Activated naive CD4-positive, alpha-beta T cell treated with anti-CD3 and anti-CD28 coated beads, Interleukin-2, amount 10 ng/mL, durations not matched to agents 7 days and 5 days (primary cell): ENCODE measurements around the gene TMEM242.

Experiments used
- CTCF ChIA-PET: fragments of 350-600 bp; sonication (Branson Sonifier 250); formaldehyde crosslinking; loops from one replicate; lab custom pipeline; 2021; ENCODE audit warnings: antibody characterized with exemption; lab: Charles Lee
- DNase-seq: peaks from one replicate; pipeline ENCODE4 v3.0.0-alpha.2; 2020
- H3K27ac Mint-ChIP-seq: one replicate; pipeline ENCODE4 v1.8.0; 2021; ENCODE audit warnings: mild to moderate bottlenecking, moderate library complexity, mixed read lengths
- H3K27me3 Mint-ChIP-seq: one replicate; pipeline ENCODE4 v1.8.0; 2021; ENCODE audit warnings: mild to moderate bottlenecking, mixed read lengths
- H3K36me3 Mint-ChIP-seq: one replicate; pipeline ENCODE4 v1.8.0; 2021; ENCODE audit warnings: mixed read lengths
- H3K4me1 Mint-ChIP-seq: one replicate; pipeline ENCODE4 v1.8.0; 2021; ENCODE audit warnings: mixed read lengths
- H3K4me3 Mint-ChIP-seq: one replicate; pipeline ENCODE4 v1.8.0; 2021; ENCODE audit warnings: mild to moderate bottlenecking, moderate library complexity, mixed read lengths
- H3K9me3 Mint-ChIP-seq: one replicate; pipeline ENCODE4 v1.8.0; 2021; ENCODE audit warnings: mixed read lengths

TMEM242 gene

DNA sequence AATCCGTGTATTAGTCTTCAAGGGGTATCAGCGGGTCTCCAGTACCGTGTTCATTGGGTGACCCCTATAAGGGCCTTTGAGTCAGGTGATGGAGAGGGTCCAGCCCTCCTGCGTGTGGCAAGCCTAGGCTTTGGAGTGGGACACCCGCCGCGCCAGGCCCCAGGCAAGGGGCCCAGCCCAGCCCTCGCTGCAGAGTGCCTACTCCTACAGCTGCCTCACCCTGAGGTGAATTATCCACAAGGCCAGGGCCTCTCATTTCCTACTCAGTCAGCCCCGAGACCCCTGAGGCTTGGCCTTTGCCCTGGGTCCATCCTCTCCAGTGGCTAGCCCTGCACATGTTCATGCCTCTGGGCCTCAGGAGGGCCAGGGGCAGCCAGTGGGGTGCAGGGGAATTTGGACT is 45.1 kb downstream of the TMEM242 start:
- CTCF ChIA-PET = no interaction called here
- no peaks in the 10 kb centered on the region for H3K36me3 Mint-ChIP-seq
- DNase-seq = no peak
- H3K9me3 Mint-ChIP-seq = no peaks in the 10 kb centered on the region
- H3K27ac Mint-ChIP-seq = no peak overlapping the region
- no peak overlapping the region for H3K4me3 Mint-ChIP-seq
- peaks cover 26% of the 10 kb centered on the region for H3K27me3 Mint-ChIP-seq
- peaks cover 12% of the 10 kb centered on the region for H3K4me1 Mint-ChIP-seq

- Mint-ChIP-seq H3K27me3 (peaks cover 38% of the 10 kb centered on the region), H3K4me1 (peaks cover 14% of the 10 kb centered on the region), H3K4me3 (no peak overlapping the region), H3K36me3 (no peaks in the 10 kb centered on the region), H3K9me3 (no peaks in the 10 kb centered on the region), H3K27ac (no peak overlapping the region)
- no peak for DNase-seq
- CTCF ChIA-PET = no interaction called here
These were observed 46.6 kb downstream of the TMEM242 start for GRCh38 chr6:157276731-157277130.

- Mint-ChIP-seq H3K9me3 (no peaks in the 10 kb centered on the region), H3K4me3 (no peak overlapping the region), H3K36me3 (no peaks in the 10 kb centered on the region), H3K4me1 (peaks cover 14% of the 10 kb centered on the region), H3K27me3 (peaks cover 44% of the 10 kb centered on the region), H3K27ac (no peak overlapping the region)
- DNase-seq = no peak
- CTCF ChIA-PET = interaction anchor here (2.4 kb wide), 1 partner anchor 50 kb away, joined by 7 read pairs; no protein-coding TSS in a partner anchor
These were observed 47.2 kb downstream of the TMEM242 start for GRCh38 chr6:157276134-157276532.

DNA sequence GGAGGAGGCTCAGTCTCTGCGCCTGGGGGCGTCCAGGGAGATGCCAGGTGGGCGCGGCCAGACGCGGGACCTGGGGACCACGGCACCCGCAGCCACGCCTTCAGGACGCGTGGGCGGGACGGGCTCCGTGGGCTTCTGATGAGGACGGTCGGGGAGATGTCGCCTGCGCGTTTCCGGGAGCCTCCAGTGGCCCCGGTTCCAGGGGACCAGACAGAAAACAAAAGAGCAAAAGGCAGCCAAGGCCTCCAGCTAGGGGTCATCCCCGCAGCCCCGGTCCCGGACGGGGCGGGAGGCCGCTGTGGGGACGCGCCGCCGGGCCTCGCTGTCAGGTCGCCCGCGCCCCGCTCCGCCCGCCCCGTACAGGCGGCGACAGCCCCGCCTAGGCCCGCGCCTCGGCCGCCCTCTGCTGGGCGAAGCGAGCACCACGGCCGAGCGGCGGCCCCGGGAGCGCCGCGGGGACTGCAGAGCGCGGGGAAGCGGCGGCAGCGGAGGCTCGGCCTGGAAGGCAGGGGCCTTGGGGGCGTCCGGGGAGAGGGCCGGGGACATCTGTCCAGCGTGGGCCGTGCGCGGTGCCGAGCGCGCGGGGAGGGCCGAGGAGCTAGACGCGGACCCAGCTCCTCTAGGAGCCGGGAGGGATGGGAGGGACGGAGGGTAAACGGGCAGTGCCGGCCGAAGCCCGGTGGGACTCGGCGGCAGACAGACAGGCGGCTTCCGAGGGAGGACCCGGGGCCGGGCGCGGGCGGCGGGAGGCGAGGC is 48.7 kb downstream of the TMEM242 start:
- CTCF ChIA-PET = interaction anchor here (0.6 to 2.8 kb wide), 11 partner anchors 12 to 238 kb away, joined by 3 to 15 read pairs (median 4); no protein-coding TSS in a partner anchor
- Mint-ChIP-seq H3K27ac (peak overlapping the region; percentile 91), H3K4me3 (peak overlapping the region; percentile 85), H3K9me3 (peaks cover 9% of the 10 kb centered on the region), H3K27me3 (peaks cover 47% of the 10 kb centered on the region), H3K36me3 (peaks cover 4% of the 10 kb centered on the region), H3K4me1 (peaks cover 14% of the 10 kb centered on the region)
- DNase-seq = peak; percentile 90

DNA sequence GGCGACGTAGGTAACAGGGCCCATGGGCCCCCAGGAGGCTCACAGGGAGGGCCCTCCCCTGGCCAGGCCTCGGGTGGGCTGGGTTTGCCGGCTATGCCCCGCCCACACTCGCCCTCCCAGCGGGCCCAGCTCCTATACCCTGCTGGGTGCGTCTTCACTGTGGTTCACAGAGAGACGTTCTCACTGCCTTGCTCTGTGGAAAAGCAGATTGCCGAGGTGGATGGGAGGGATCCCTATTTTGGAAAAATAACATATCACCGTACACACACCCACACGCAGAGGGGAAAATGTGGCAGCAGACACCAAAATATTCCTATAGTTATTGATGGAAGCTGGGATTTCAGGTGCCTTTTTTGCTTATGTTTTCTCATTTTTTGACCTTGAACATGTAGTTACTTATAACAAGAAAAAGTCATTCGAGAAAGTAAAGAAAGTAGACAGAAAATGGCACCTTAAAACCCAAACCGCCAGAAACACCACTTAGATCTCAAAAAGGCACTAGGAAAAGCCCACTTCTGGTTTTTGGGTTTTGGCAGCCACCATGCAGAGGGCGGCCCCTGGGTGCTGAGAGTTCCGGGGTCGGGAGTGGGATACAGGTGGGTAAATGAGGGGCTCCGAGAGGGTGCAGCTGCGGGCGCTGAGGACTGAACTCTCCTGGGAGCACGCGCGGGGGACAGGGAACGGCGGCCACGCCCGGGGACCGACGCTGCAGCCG is 49.4 kb downstream of the TMEM242 start:
- H3K4me3 Mint-ChIP-seq = peak overlapping the region; percentile 85
- peak overlapping the region; percentile 91 for H3K27ac Mint-ChIP-seq
- CTCF ChIA-PET = interaction anchor here (1.2 to 2.8 kb wide), 6 partner anchors 12 to 237 kb away, joined by 3 to 15 read pairs (median 4); no protein-coding TSS in a partner anchor
- peaks cover 14% of the 10 kb centered on the region for H3K4me1 Mint-ChIP-seq
- peaks cover 4% of the 10 kb centered on the region for H3K36me3 Mint-ChIP-seq
- peaks cover 9% of the 10 kb centered on the region for H3K9me3 Mint-ChIP-seq
- peak; percentile 74 for DNase-seq
- H3K27me3 Mint-ChIP-seq = peaks cover 41% of the 10 kb centered on the region

DNA sequence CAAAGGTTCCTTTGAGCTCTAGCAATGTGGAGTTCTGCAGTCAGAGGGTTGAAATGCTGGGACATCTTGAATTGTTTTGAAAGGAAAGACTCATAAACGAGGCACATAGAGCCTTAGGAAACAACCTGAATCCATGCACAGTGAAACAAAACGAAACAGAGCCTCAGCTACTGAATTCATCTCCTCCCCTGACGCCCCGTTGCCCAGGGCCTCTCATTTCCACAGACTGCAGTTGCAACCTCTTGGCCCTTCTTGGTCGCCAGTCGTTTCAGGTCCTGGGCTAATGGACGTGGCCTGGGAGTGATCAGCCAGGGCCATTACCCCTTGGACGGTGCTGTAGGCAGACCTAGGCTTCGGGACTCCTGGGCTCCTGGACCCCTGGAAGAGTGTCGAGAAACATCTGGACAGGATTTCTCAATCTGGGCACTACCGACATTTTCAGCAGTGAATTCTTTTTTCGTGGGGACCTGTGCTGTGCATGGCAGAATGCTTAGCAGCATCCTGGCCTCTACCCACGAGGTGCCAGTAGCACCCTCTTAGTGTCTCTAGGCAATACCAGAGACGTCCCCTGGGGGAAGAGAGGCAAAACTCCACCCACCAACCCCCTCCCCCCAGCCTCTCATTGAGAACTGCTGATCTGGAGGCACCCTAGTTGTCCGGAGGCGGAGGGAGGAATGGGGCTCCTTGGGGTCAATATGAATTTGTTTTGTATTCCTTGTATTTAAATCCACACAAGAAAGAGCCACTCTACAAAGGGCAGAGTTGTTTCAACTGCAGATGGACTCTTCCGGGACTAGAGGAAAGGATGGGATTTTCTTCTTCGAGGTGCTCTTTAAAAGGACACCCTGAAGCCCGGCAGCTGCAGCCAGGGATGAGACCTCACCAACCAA is 50.2 kb downstream of the TMEM242 start:
- H3K36me3 Mint-ChIP-seq = peaks cover 4% of the 10 kb centered on the region
- peaks cover 33% of the 10 kb centered on the region for H3K27me3 Mint-ChIP-seq
- H3K4me3 Mint-ChIP-seq = peak overlapping the region; percentile 85
- H3K9me3 Mint-ChIP-seq = peaks cover 9% of the 10 kb centered on the region
- peak overlapping the region; percentile 67 for H3K27ac Mint-ChIP-seq
- H3K4me1 Mint-ChIP-seq = peaks cover 14% of the 10 kb centered on the region
- CTCF ChIA-PET = interaction anchor here (0.7 to 2.8 kb wide), 3 partner anchors 19 to 1452 kb away, joined by 3 to 15 read pairs (median 3); no protein-coding TSS in a partner anchor
- DNase-seq = peak; percentile 51

- CTCF ChIA-PET = interaction anchor here (0.7 to 1.1 kb wide), 2 partner anchors 18 to 1453 kb away, joined by 3 read pairs; no protein-coding TSS in a partner anchor
- DNase-seq = no peak
- H3K4me3 Mint-ChIP-seq = no peak overlapping the region
- peaks cover 9% of the 10 kb centered on the region for H3K9me3 Mint-ChIP-seq
- H3K27me3 Mint-ChIP-seq = peaks cover 31% of the 10 kb centered on the region
- H3K4me1 Mint-ChIP-seq = peaks cover 14% of the 10 kb centered on the region
- peaks cover 4% of the 10 kb centered on the region for H3K36me3 Mint-ChIP-seq
- no peak overlapping the region for H3K27ac Mint-ChIP-seq
These were observed 50.9 kb downstream of the TMEM242 start for GRCh38 chr6:157272372-157272771.

DNA sequence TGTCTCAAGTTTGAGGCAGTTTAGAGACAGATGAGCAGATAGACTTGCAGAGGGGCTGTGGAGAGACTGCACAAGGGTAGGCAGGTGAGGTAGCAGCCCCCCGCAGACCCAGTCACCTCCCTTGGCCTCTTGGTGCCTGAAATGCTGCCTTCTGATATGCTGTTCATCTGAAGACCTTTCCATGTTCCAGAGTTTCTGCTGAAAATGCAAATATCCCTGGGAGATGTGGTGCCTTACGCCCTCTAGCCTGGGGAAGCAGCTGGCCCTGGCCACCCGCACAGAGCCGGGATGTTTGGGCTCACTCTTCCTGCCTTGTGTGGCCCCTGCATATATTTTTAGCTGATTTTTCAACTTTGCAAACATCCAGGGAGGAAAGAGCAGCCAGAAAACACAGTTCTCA is 51.4 kb downstream of the TMEM242 start:
- Mint-ChIP-seq H3K27me3 (peaks cover 30% of the 10 kb centered on the region), H3K36me3 (peaks cover 4% of the 10 kb centered on the region), H3K27ac (no peak overlapping the region), H3K9me3 (peaks cover 9% of the 10 kb centered on the region), H3K4me1 (peaks cover 14% of the 10 kb centered on the region), H3K4me3 (no peak overlapping the region)
- DNase-seq = no peak
- CTCF ChIA-PET = no interaction called here

DNA sequence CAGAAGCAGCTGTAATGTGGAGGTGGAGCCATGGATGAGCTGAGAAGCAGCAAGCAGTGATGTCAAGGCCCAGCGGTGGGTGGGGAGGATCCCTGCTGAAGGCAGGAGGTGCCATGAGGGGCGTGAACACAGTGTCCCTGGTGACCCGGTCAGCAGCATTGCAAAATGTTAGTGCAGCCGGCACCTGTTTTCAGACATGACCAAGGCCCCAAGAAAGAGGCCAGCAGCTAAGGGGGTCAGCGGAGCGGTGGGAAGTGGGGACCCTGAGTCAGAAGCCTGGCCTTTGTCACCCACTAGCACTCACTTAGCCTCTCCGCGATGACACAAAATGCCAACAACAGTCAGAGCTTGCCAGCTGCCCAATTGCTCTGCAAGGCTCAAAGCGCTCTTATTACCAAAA is 51.9 kb downstream of the TMEM242 start:
- CTCF ChIA-PET = interaction anchor here (0.9 kb wide), 1 partner anchor 36 kb away, joined by 3 read pairs; no protein-coding TSS in a partner anchor
- Mint-ChIP-seq H3K27ac (no peak overlapping the region), H3K4me1 (peaks cover 14% of the 10 kb centered on the region), H3K27me3 (peaks cover 29% of the 10 kb centered on the region), H3K9me3 (peaks cover 9% of the 10 kb centered on the region), H3K36me3 (peaks cover 4% of the 10 kb centered on the region), H3K4me3 (no peak overlapping the region)
- no peak for DNase-seq

DNA sequence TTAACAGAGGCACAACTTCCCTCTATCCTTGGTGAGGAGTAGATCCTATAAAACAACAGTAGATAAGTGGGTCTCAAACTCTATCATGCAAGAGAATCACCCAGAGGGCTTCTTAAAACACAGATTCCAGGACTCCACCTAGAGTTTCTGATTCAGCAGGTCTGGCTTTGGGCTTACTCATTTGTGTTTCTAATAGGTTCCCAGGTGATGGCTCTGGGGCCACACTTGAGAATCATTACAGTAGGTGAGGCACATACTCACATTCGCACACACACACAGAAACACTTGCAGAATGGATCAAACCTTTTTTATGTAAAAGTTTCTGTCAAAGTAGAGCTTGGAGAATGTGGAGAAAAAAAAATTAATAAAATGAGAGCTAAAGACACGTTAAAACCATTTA is 52.4 kb downstream of the TMEM242 start:
- H3K27me3 Mint-ChIP-seq = peaks cover 29% of the 10 kb centered on the region
- H3K4me1 Mint-ChIP-seq = peaks cover 14% of the 10 kb centered on the region
- no peak overlapping the region for H3K27ac Mint-ChIP-seq
- CTCF ChIA-PET = interaction anchor here (0.9 kb wide), 1 partner anchor 35 kb away, joined by 3 read pairs; no protein-coding TSS in a partner anchor
- H3K36me3 Mint-ChIP-seq = peaks cover 4% of the 10 kb centered on the region
- H3K4me3 Mint-ChIP-seq = no peak overlapping the region
- H3K9me3 Mint-ChIP-seq = peaks cover 9% of the 10 kb centered on the region
- DNase-seq = no peak

GRCh38 chr6:157270308-157270707 is 53.0 kb downstream of the TMEM242 start:
- no peak overlapping the region for H3K4me3 Mint-ChIP-seq
- H3K9me3 Mint-ChIP-seq = peaks cover 9% of the 10 kb centered on the region
- peaks cover 4% of the 10 kb centered on the region for H3K36me3 Mint-ChIP-seq
- CTCF ChIA-PET = no interaction called here
- H3K27ac Mint-ChIP-seq = no peak overlapping the region
- DNase-seq = no peak
- peaks cover 13% of the 10 kb centered on the region for H3K4me1 Mint-ChIP-seq
- peaks cover 31% of the 10 kb centered on the region for H3K27me3 Mint-ChIP-seq

GRCh38 chr6:157269261-157269794 is 54.0 kb downstream of the TMEM242 start:
- CTCF ChIA-PET = no interaction called here
- Mint-ChIP-seq H3K4me1 (peaks cover 12% of the 10 kb centered on the region), H3K9me3 (peaks cover 9% of the 10 kb centered on the region), H3K36me3 (peaks cover 4% of the 10 kb centered on the region), H3K27me3 (peaks cover 38% of the 10 kb centered on the region), H3K27ac (no peak overlapping the region), H3K4me3 (no peak overlapping the region)
- DNase-seq = no peak

DNA sequence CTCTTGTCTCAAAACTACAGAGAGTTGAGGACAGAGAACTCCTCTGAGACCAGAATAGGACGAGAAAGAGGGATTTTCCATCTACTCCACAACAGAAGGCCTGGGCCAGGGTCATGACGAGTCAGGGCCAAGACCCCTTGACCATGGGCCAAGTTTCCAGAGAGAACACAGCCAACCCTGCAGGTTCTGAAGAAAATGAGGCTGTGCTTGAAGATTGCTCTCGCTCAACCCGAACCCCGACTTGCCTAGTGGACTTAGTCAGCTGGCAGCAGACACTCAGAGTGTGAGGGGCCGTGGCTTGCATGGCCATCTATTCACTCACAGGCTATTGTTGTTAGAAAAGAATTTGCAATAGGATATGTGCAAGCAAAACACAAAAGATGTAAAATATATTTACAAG is 54.5 kb downstream of the TMEM242 start:
- CTCF ChIA-PET = no interaction called here

More for the DNA sequence above, 54.5 kb downstream of the TMEM242 start:
- DNase-seq = no peak
- H3K9me3 Mint-ChIP-seq = peaks cover 9% of the 10 kb centered on the region
- no peak overlapping the region for H3K27ac Mint-ChIP-seq
- no peak overlapping the region for H3K4me3 Mint-ChIP-seq
- peaks cover 38% of the 10 kb centered on the region for H3K27me3 Mint-ChIP-seq
- H3K4me1 Mint-ChIP-seq = peaks cover 7% of the 10 kb centered on the region
- H3K36me3 Mint-ChIP-seq = peaks cover 4% of the 10 kb centered on the region
